HCT116 (cell line): Measurements from ENCODE around the gene METTL27. TPM values are rescaled to one million over a fixed set of nuclear protein-coding genes. Genes with fewer than 3 reads are reported as not detected.
"Not testable (repeated sequence)": the region's sequence is repeated elsewhere in the genome, so short reads cannot be mapped to it uniquely, and the experiment has no call there.

ENCODE experiments used
- ATAC-seq: fragments of 200-7000 bp; cut with Tn5 transposase; 2 replicates; pipeline ENCODE4 v1.9.1; 2020; ENCODE audit warnings: mild to moderate bottlenecking, moderate library complexity
- BruUV-seq: library from RNA; stranded (reverse); fragments of 400-500 nt; replicated peaks from 2 replicates; lab custom pipeline; 2021; lab: Mats Ljungman, UMichigan
- CTCF ChIA-PET: fragments of 300-600 bp; sonication (Branson Sonifier 250); formaldehyde crosslinking; loops from one replicate; lab custom pipeline; 2021; ENCODE audit warnings: antibody characterized with exemption; lab: Charles Lee
- POLR2A ChIA-PET: fragments of 300-600, 350-600 bp; sonication (Branson Sonifier 250); formaldehyde crosslinking; loops from one replicate; lab custom pipeline; 2021; ENCODE audit warnings: antibody characterized with exemption; lab: Charles Lee
- RAD21 ChIA-PET, 2 experiments: fragments of 300-600 bp; sonication (Branson Sonifier 250); formaldehyde crosslinking; loops; one replicate each; lab custom pipeline; 2023; ENCODE audit warnings: low total read pairs in 2 of 2; ENCODE audit not compliant: uncharacterized antibody in 2 of 2, unreplicated experiment in 2 of 2, low non-redundant PET in 1 of 2; lab: Charles Lee
- DNase-seq: peaks from one replicate; pipeline ENCODE4 v3.0.0-alpha.2; 2010; ENCODE audit warnings: low read depth, low spot score
- H2AFZ ChIP-seq: fragments of 200-600 bp; shearing (Covaris generic), sonication (generic); 2 replicates; pipeline ENCODE4 v1.6.1; 2017; ENCODE audit warnings: low read depth, mixed run types, mixed read lengths, antibody characterized with exemption, low read length; ENCODE audit not compliant: poor library complexity, severe bottlenecking
- H3K27ac ChIP-seq: 2 replicates; pipeline ENCODE4 v1.5.1; 2012; ENCODE audit warnings: low read depth, low read length
- H3K27me3 ChIP-seq: fragments of 200-600 bp; sonication (generic); 2 replicates; pipeline ENCODE4 v1.6.1; 2016; ENCODE audit warnings: mixed run types, low read length, mixed read lengths; ENCODE audit not compliant: insufficient read depth
- H3K36me3 ChIP-seq, 2 experiments: fragments of 200-500 bp in 1 of 2; fragments of 200-600 bp in 1 of 2; sonication (Bioruptor generic) in 1 of 2; sonication (generic) in 1 of 2; 2 replicates each; pipeline versions ENCODE4 v1.5.1 to v1.6.1; 2014 to 2016; ENCODE audit warnings: low read length in 2 of 2, inconsistent platforms in 1 of 2, mixed read lengths in 1 of 2, mixed run types in 1 of 2; ENCODE audit not compliant: insufficient read depth in 2 of 2, control insufficient read depth in 1 of 2
- H3K4me1 ChIP-seq, 2 experiments: fragments of 200-600 bp in 1 of 2; sonication (generic) in 1 of 2; 2 replicates each; pipeline versions ENCODE4 v1.5.1 to v1.6.1; 2012 to 2017; ENCODE audit warnings: low read length in 2 of 2, inconsistent platforms in 1 of 2, mild to moderate bottlenecking in 1 of 2, mixed read lengths in 1 of 2, mixed run types in 1 of 2, moderate library complexity in 1 of 2; ENCODE audit not compliant: insufficient read depth in 2 of 2, control insufficient read depth in 1 of 2
- H3K4me2 ChIP-seq: fragments of 200-600 bp; sonication (generic); 2 replicates; pipeline ENCODE4 v1.6.1; 2017; ENCODE audit warnings: mixed run types, low read length, mixed read lengths
- H3K4me3 ChIP-seq, 2 experiments: fragments of 200-600 bp in 1 of 2; sonication (generic) in 1 of 2; replicated peaks in 1 of 2; 2 replicates each; pipeline ENCODE4 v1.5.1; 2011 to 2016; ENCODE audit warnings: low read length in 2 of 2, control low read depth in 1 of 2, low read depth in 1 of 2, mild to moderate bottlenecking in 1 of 2, mixed read lengths in 1 of 2, mixed run types in 1 of 2
- H3K79me2 ChIP-seq: fragments of 200-600 bp; sonication (generic); 2 replicates; pipeline ENCODE4 v1.6.1; 2017; ENCODE audit warnings: mild to moderate bottlenecking, mixed run types, low read length, moderate library complexity, mixed read lengths; ENCODE audit not compliant: insufficient read depth
- H3K9ac ChIP-seq: fragments of 200-600 bp; sonication (generic); 2 replicates; pipeline ENCODE4 v1.6.1; 2016; ENCODE audit warnings: low read length, mixed read lengths
- H3K9me2 ChIP-seq: fragments of 200-600 bp; sonication (generic), shearing (Covaris generic); 2 replicates; pipeline ENCODE4 v1.6.1; 2017; ENCODE audit warnings: mixed run types, mild to moderate bottlenecking, moderate library complexity; ENCODE audit not compliant: insufficient read depth
- H3K9me3 ChIP-seq, 2 experiments: fragments of 200-500 bp in 1 of 2; fragments of 200-600 bp in 1 of 2; sonication (Bioruptor generic) in 1 of 2; sonication (generic) in 1 of 2; 2 replicates each; pipeline ENCODE4 v1.6.1; 2014 to 2017; ENCODE audit warnings: low read length in 2 of 2, mixed read lengths in 2 of 2, inconsistent platforms in 1 of 2, low read depth in 1 of 2, mild to moderate bottlenecking in 1 of 2, mixed run types in 1 of 2, moderate library complexity in 1 of 2; ENCODE audit not compliant: control insufficient read depth in 1 of 2, insufficient read depth in 1 of 2
- H4K20me1 ChIP-seq: fragments of 200-600 bp; sonication (generic), shearing (Covaris generic); 2 replicates; pipeline ENCODE4 v1.6.1; 2017; ENCODE audit warnings: mixed run types, mild to moderate bottlenecking, moderate library complexity; ENCODE audit not compliant: insufficient read depth
- ATF3 ChIP-seq: IDR thresholded peaks from 2 replicates; pipeline ENCODE4 v1.6.1; 2012
- FOSL1 ChIP-seq: IDR thresholded peaks from 2 replicates; pipeline ENCODE4 v1.6.1; 2012; ENCODE audit warnings: low read depth
- POLR2AphosphoS5 ChIP-seq: IDR thresholded peaks from 2 replicates; pipeline ENCODE4 v1.6.1; 2011; ENCODE audit warnings: mild to moderate bottlenecking, low read depth, low read length, moderate library complexity
- YY1 ChIP-seq: IDR thresholded peaks from 2 replicates; pipeline ENCODE4 v1.6.1; 2011; ENCODE audit warnings: low read length, low read depth, moderate library complexity, mild to moderate bottlenecking; ENCODE audit not compliant: insufficient replicate concordance; ENCODE audit errors: extremely low read depth
- ZBTB33 ChIP-seq: IDR thresholded peaks from 2 replicates; pipeline ENCODE4 v1.6.1; 2011; ENCODE audit warnings: mild to moderate bottlenecking, low read length, moderate library complexity; ENCODE audit not compliant: insufficient replicate concordance; ENCODE audit errors: extremely low read depth
- intact Hi-C: fragments of 100-400 bp; cut with micrococcal nuclease; formaldehyde crosslinking; loops from 2 replicates; pipeline ENCODE4 v1.10.0; 2022
- total RNA-seq: library from RNA; stranded (reverse); gene quantifications from one replicate; pipeline ENCODE4 v1.2.1, GENCODE V29; 2021; ENCODE audit not compliant: unreplicated experiment

The METTL27 gene
- total RNA-seq, 1 experiment from 2014 or later, result 30.4 TPM

- ATAC-seq, result peak; percentile 93
- intact Hi-C loops, result loop anchor here (2.0 kb wide), 1 partner anchor 14 kb away; no protein-coding TSS in a partner anchor
- H2AFZ ChIP-seq, result no peak overlapping the region
Observed at GRCh38 chr7:73822319-73823173, 19.8 kb downstream of the METTL27 start.

GRCh38 chr7:73821597-73822285 is 20.6 kb downstream of the METTL27 start:
- H3K27me3 ChIP-seq, RAD21 ChIA-PET, H3K79me2 ChIP-seq, ATAC-seq, H3K36me3 ChIP-seq, DNase-seq, H3K9me2 ChIP-seq, H2AFZ ChIP-seq, H3K9me3 ChIP-seq, H4K20me1 ChIP-seq: not testable (repeated sequence)
- intact Hi-C loops, result loop anchor here (2.0 kb wide), 1 partner anchor 13 kb away; no protein-coding TSS in a partner anchor
- Histone ChIP-seq H3K4me2 (peak overlapping the region; percentile 94), H3K4me3 (peak overlapping the region in 1 of 2 experiments; percentile 42; a peak in 2 of 4 replicates), H3K27ac (peak overlapping the region; percentile 82), H3K9ac (peak overlapping the region; percentile 61), H3K4me1 (peaks cover 57 to 78% of the 10 kb centered on the region in 2 experiments)
- TSS peak; percentile 73 for BruUV-seq
- CTCF ChIA-PET, result interaction anchor here (0.5 to 1.1 kb wide), 3 partner anchors 10 to 83 kb away, joined by 3 read pairs; partner anchors contain the start of gene ABHD11
- POLR2A ChIA-PET, result interaction anchor here (0.7 to 3.5 kb wide), 10 partner anchors 9 to 197 kb away, joined by 3 to 30 read pairs (median 6); partner anchors contain the start of genes ABHD11, CLDN4, METTL27 and MLXIPL

More at GRCh38 chr7:73822319-73823173, 19.8 kb downstream of the METTL27 start:
- Histone ChIP-seq H3K4me3 (peak overlapping the region; percentile 20 to 42), H3K36me3 (no peaks in the 10 kb centered on the region), H3K9ac (peak overlapping the region; percentile 61), H3K79me2 (no peaks in the 10 kb centered on the region), H3K27ac (peak overlapping the region; percentile 82), H3K27me3 (no peaks in the 10 kb centered on the region), H3K4me1 (peaks cover 60 to 78% of the 10 kb centered on the region in 2 experiments), H3K4me2 (peak overlapping the region; percentile 94), H3K9me2 (no peaks in the 10 kb centered on the region), H3K9me3 (no peaks in the 10 kb centered on the region), H4K20me1 (no peaks in the 10 kb centered on the region)
- peak; percentile 93 for DNase-seq
- TF ChIP-seq FOSL1 (no peak), POLR2AphosphoS5 (peak; percentile 85), ZBTB33 (peak; percentile 43), ATF3 (no peak), YY1 (peak; percentile 7)
- ChIA-PET RAD21 (interaction anchor here in 1 of 2 experiments (0.6 kb wide), 1 partner anchor 12 kb away, joined by 4 read pairs; no protein-coding TSS in a partner anchor), POLR2A (interaction anchor here (1.0 to 3.5 kb wide), 10 partner anchors 8 to 198 kb away, joined by 3 to 30 read pairs (median 6); partner anchors contain the start of genes ABHD11, CLDN4, METTL27 and MLXIPL), CTCF (interaction anchor here (0.5 to 1.1 kb wide), 3 partner anchors 11 to 84 kb away, joined by 3 read pairs; partner anchors contain the start of gene ABHD11)
- no TSS peak for BruUV-seq
